KMS-11 (cell line): ENCODE measurements around the gene UBE3B.

ENCODE experiments used
- H2AFZ ChIP-seq: fragments of 200-600 bp; sonication (generic); 2 replicates; pipeline ENCODE4 v1.6.1; 2016; ENCODE audit warnings: antibody characterized with exemption, mixed run types, low read depth
- H3K27ac ChIP-seq: fragments of 200-600 bp; sonication (generic); 2 replicates; pipeline ENCODE4 v1.6.1; 2016; ENCODE audit warnings: mild to moderate bottlenecking, mixed run types
- H3K27me3 ChIP-seq: fragments of 200-600 bp; sonication (generic); 2 replicates; pipeline ENCODE4 v1.6.1; 2017; ENCODE audit warnings: mild to moderate bottlenecking, low read depth, mixed run types, moderate library complexity; ENCODE audit not compliant: insufficient read depth
- H3K36me3 ChIP-seq: fragments of 200-600 bp; sonication (generic); 2 replicates; pipeline ENCODE4 v1.6.1; 2017; ENCODE audit warnings: mild to moderate bottlenecking, mixed run types; ENCODE audit not compliant: insufficient read depth
- H3K4me1 ChIP-seq: fragments of 200-600 bp; sonication (generic); 2 replicates; pipeline ENCODE4 v1.6.1; 2016; ENCODE audit warnings: mild to moderate bottlenecking, low read depth, mixed run types; ENCODE audit not compliant: poor library complexity, severe bottlenecking
- H3K4me2 ChIP-seq: fragments of 200-600 bp; sonication (generic); 2 replicates; pipeline ENCODE4 v1.7.0; 2016; ENCODE audit warnings: mild to moderate bottlenecking, mixed run types
- H3K4me3 ChIP-seq: fragments of 200-600 bp; sonication (generic); IDR thresholded peaks from 2 replicates; pipeline ENCODE4 v1.6.1; 2017; ENCODE audit warnings: low read depth, low read length, mixed read lengths; ENCODE audit not compliant: insufficient read depth
- H3K79me2 ChIP-seq: fragments of 200-600 bp; sonication (generic); 2 replicates; pipeline ENCODE4 v1.6.1; 2016; ENCODE audit warnings: low read depth, mixed run types; ENCODE audit not compliant: insufficient read depth
- H3K9ac ChIP-seq: fragments of 200-600 bp; sonication (generic); 2 replicates; pipeline ENCODE4 v1.6.1; 2016; ENCODE audit warnings: mild to moderate bottlenecking, mixed run types
- H4K20me1 ChIP-seq: fragments of 200-600 bp; sonication (generic); 2 replicates; pipeline ENCODE4 v1.6.1; 2016; ENCODE audit warnings: mild to moderate bottlenecking, mixed run types; ENCODE audit not compliant: insufficient read depth
- TF ChIP-seq, protein P1 (sequence below): fragments of 200-600 bp; sonication (generic); conservative IDR thresholded peaks from 2 replicates; pipeline ENCODE4 v1.6.1; 2017; ENCODE audit warnings: low read depth, mild to moderate bottlenecking, antibody characterized with exemption, low read length, moderate library complexity, mixed read lengths

The UBE3B gene

DNA sequence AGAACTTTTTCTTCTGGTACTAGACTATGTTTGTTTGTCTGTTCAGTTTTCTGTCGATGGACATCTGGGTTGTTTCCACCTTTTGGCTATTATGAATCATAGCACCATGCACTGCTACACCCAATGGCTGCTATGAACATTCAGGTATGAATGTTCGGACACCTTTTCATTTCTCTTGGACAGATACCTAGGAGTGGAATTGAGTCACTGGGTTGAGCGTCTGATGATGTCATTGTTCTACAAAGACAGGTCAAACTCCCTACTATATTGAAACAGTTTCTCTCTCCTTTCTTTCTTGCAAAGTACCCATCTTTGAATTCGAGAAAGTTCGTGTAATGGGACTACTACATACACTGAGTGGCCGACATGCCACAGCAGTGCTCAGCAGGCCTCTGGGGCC is 45.0 kb upstream of the UBE3B start:
- Histone ChIP-seq H3K4me3 (no peak overlapping the region), H3K27me3 (no peaks in the 10 kb centered on the region), H2AFZ (no peak overlapping the region), H3K9ac (no peak overlapping the region), H3K36me3 (no peaks in the 10 kb centered on the region), H3K79me2 (no peaks in the 10 kb centered on the region), H4K20me1 (no peaks in the 10 kb centered on the region), H3K4me2 (no peak overlapping the region), H3K4me1 (no peaks in the 10 kb centered on the region), H3K27ac (no peak overlapping the region)
- TF ChIP-seq, protein P1, sequence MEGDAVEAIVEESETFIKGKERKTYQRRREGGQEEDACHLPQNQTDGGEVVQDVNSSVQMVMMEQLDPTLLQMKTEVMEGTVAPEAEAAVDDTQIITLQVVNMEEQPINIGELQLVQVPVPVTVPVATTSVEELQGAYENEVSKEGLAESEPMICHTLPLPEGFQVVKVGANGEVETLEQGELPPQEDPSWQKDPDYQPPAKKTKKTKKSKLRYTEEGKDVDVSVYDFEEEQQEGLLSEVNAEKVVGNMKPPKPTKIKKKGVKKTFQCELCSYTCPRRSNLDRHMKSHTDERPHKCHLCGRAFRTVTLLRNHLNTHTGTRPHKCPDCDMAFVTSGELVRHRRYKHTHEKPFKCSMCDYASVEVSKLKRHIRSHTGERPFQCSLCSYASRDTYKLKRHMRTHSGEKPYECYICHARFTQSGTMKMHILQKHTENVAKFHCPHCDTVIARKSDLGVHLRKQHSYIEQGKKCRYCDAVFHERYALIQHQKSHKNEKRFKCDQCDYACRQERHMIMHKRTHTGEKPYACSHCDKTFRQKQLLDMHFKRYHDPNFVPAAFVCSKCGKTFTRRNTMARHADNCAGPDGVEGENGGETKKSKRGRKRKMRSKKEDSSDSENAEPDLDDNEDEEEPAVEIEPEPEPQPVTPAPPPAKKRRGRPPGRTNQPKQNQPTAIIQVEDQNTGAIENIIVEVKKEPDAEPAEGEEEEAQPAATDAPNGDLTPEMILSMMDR = no peak

DNA sequence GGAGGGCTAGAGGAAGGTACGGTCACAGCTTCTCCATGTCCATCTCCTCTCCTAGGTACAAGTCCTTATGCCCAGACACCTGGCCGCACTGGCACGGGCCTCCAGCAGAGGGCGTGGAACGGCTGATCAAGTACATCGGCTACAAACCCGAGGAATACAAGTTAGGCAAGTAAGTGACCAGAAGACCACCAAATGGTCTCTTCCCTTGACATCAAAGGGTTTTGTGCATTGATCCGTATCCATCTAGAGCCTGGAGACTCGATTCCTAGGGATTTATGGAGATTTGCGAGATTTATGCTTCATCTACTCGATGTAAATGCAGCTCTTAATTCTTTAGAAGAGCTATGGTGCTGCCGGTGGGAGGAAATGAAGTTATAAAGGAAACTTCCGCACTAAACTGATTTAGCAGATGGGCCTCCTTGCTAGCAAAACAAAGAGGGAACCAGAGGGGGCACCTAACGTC is 44.6 kb upstream of the UBE3B start:
- Histone ChIP-seq H3K79me2 (no peaks in the 10 kb centered on the region), H2AFZ (no peak overlapping the region), H3K9ac (no peak overlapping the region), H4K20me1 (no peaks in the 10 kb centered on the region), H3K4me3 (no peak overlapping the region), H3K27me3 (no peaks in the 10 kb centered on the region), H3K36me3 (no peaks in the 10 kb centered on the region), H3K4me1 (no peaks in the 10 kb centered on the region), H3K27ac (no peak overlapping the region), H3K4me2 (no peak overlapping the region)
- TF ChIP-seq, protein P1 = peak; percentile 7; the same call in 1 of the 2 replicates

DNA sequence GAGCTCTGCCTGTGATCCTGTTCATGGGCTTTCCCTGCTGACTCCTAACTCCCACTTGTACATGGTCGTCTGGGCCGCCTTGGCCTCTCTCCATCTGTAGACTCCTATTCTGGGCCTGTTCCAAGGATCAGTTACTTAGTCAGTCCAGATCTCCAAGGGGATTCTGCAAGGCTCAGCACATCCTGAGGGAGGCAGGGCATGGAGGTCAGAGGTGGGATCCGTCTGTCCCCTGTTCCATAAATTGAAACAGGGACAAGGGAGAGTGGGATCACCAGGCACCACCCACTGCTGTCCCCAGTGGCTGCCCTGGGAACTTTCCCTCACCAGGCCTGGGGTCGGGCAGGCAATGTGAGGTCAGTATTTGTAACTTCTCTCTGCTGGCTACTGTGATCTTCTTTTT is 43.8 kb upstream of the UBE3B start:
- Histone ChIP-seq H3K4me3 (no peak overlapping the region), H3K79me2 (no peaks in the 10 kb centered on the region), H2AFZ (no peak overlapping the region)

DNA sequence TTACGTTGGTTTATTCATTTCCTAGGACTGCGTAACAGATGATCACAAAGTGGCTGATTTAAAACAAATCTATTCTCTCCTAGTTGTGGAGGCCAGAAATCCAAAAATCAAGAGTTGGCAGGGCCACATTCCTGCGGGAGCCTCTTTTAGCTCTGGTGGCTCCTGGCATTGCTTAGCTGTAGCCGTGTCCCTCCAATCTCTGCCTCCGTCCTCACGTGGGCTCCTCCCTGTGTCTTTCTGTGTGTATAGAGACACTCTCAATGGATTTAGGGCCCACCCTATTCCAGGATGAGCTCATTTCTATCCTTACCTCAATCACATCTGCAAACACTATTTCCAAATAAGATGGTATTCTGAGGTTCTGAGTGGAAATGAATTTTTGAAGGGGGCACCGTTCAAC is 42.9 kb upstream of the UBE3B start:
- Histone ChIP-seq H3K27ac (no peak overlapping the region), H3K9ac (no peak overlapping the region), H3K4me3 (no peak overlapping the region), H3K36me3 (no peaks in the 10 kb centered on the region), H3K27me3 (no peaks in the 10 kb centered on the region), H3K4me2 (no peak overlapping the region), H3K79me2 (no peaks in the 10 kb centered on the region), H3K4me1 (no peaks in the 10 kb centered on the region), H2AFZ (no peak overlapping the region), H4K20me1 (no peaks in the 10 kb centered on the region)
- TF ChIP-seq, protein P1 = no peak

More for the DNA sequence above, 43.8 kb upstream of the UBE3B start:
- Histone ChIP-seq H3K4me1 (no peaks in the 10 kb centered on the region), H3K4me2 (no peak overlapping the region), H3K9ac (no peak overlapping the region), H3K36me3 (no peaks in the 10 kb centered on the region), H3K27me3 (no peaks in the 10 kb centered on the region), H3K27ac (no peak overlapping the region), H4K20me1 (no peaks in the 10 kb centered on the region)
- TF ChIP-seq, protein P1 = no peak
